ENCODE results near the gene CEP295NL. TPM values are rescaled to one million over a fixed set of nuclear protein-coding genes. Genes with fewer than 3 reads are reported as not detected.

The CEP295NL gene
- total RNA-seq, 1 experiment from 2014 or later: 0.87 TPM

GRCh38 chr17:78885956-78886355 is 17.0 kb downstream of the CEP295NL start:
- no TSS peak for BruUV-seq (replicated peaks)
- H3K9me3 ChIP-seq (ENCODE audit: control insufficient read depth, insufficient read depth, low read depth, low read length): no peaks in the 10 kb centered on the region
- in situ Hi-C loops (cut with HindIII; ENCODE audit: low pct_unique_long_range_greater_than_20kb, low sequenced_read_pairs): no loop called here
- ChIA-PET CTCF (no interaction called here), POLR2A (no interaction called here)
- TF ChIP-seq SIN3A (IDR thresholded peaks at IDR 0.05; ENCODE audit: borderline replicate concordance, insufficient read depth, low read depth, low read length): no peak
- TF ChIP-seq TCF7L2 (IDR thresholded peaks at IDR 0.05; ENCODE audit: low read depth, low read length): no peak
- TF ChIP-seq REST (IDR thresholded peaks at IDR 0.05; ENCODE audit: insufficient read depth in 1 of 2, low read depth in 2 of 2, low read length in 1 of 2): no peak
- TF ChIP-seq POLR2AphosphoS5 (IDR thresholded peaks at IDR 0.05; ENCODE audit: low read depth, low read length): no peak
- no peak for TF ChIP-seq CTCF (IDR thresholded peaks at IDR 0.05)
- DNase-seq (ENCODE audit: low read depth, low spot score) (no peak), ATAC-seq (no peak)
- H3K36me3 ChIP-seq (ENCODE audit: control insufficient read depth, insufficient read depth, low read length): no peaks in the 10 kb centered on the region
- no peak overlapping the region for H3K27ac ChIP-seq (ENCODE audit: low read length)
- no peak overlapping the region for H3K4me3 ChIP-seq (ENCODE audit: low read depth in 2 of 2, low read length in 2 of 2)
- intact Hi-C loops (cut with micrococcal nuclease; ENCODE audit: unreplicated experiment): no loop called here
- peaks cover 20% of the 10 kb centered on the region for H3K4me1 ChIP-seq (ENCODE audit: control insufficient read depth, insufficient read depth, low read length)
- H3K27me3 ChIP-seq (ENCODE audit: control insufficient read depth, insufficient read depth, low read length): no peaks in the 10 kb centered on the region

GRCh38 chr17:78884876-78885667 is 17.9 kb downstream of the CEP295NL start:
- Histone ChIP-seq H3K9me3 (ENCODE audit: control insufficient read depth, insufficient read depth, low read depth, low read length) (no peaks in the 10 kb centered on the region), H3K4me1 (ENCODE audit: control insufficient read depth, insufficient read depth, low read length) (peaks cover 20% of the 10 kb centered on the region), H3K36me3 (ENCODE audit: control insufficient read depth, insufficient read depth, low read length) (no peaks in the 10 kb centered on the region), H3K27ac (ENCODE audit: low read length) (no peak overlapping the region), H3K27me3 (ENCODE audit: control insufficient read depth, insufficient read depth, low read length) (no peaks in the 10 kb centered on the region), H3K4me3 (ENCODE audit: low read depth in 2 of 2, low read length in 2 of 2) (no peak overlapping the region)
- no peak for ATAC-seq
- TF ChIP-seq TCF7L2 (IDR thresholded peaks at IDR 0.05; ENCODE audit: low read depth, low read length) (no peak), SIN3A (IDR thresholded peaks at IDR 0.05; ENCODE audit: borderline replicate concordance, insufficient read depth, low read depth, low read length) (no peak), POLR2AphosphoS5 (IDR thresholded peaks at IDR 0.05; ENCODE audit: low read depth, low read length) (no peak), CTCF (IDR thresholded peaks at IDR 0.05) (no peak), REST (IDR thresholded peaks at IDR 0.05; ENCODE audit: insufficient read depth in 1 of 2, low read depth in 2 of 2, low read length in 1 of 2) (no peak)
- no peak for DNase-seq (ENCODE audit: low read depth, low spot score)
- in situ Hi-C loops (cut with HindIII; ENCODE audit: low pct_unique_long_range_greater_than_20kb, low sequenced_read_pairs) (no loop called here), intact Hi-C loops (cut with micrococcal nuclease; ENCODE audit: unreplicated experiment) (no loop called here)
- ChIA-PET CTCF (no interaction called here), POLR2A (no interaction called here)
- no TSS peak for BruUV-seq (replicated peaks)

Data from Panc1 (cell line).